Esophagus (tissue), 2 donors: ENCODE results near the gene RC3H1. TPM values are rescaled to one million over a fixed set of nuclear protein-coding genes. Genes with fewer than 3 reads are reported as not detected.

Experiments
- H3K27ac ChIP-seq, 2 donors: one replicate each; pipeline ENCODE4 v1.5.1; 2013; ENCODE audit warnings: low read depth in 2 of 2, mild to moderate bottlenecking in 2 of 2, inconsistent platforms in 1 of 2, low read length in 1 of 2, moderate library complexity in 1 of 2
- H3K27me3 ChIP-seq, 2 donors: one replicate each; pipeline ENCODE4 v1.6.1; 2013; ENCODE audit warnings: low read length in 2 of 2, control low read depth in 1 of 2, mild to moderate bottlenecking in 1 of 2; ENCODE audit not compliant: insufficient read depth in 2 of 2, control insufficient read depth in 1 of 2
- H3K36me3 ChIP-seq, 2 donors: one replicate each; pipeline ENCODE4 v1.6.1; 2013; ENCODE audit warnings: low read length in 1 of 2; ENCODE audit not compliant: control insufficient read depth in 2 of 2, insufficient read depth in 2 of 2
- H3K4me1 ChIP-seq, 2 donors: one replicate each; pipeline ENCODE4 v1.6.1; 2013; ENCODE audit warnings: low read length in 1 of 2; ENCODE audit not compliant: control insufficient read depth in 2 of 2, insufficient read depth in 2 of 2
- H3K4me3 ChIP-seq, 2 donors: one replicate each; pipeline ENCODE4 v1.5.1; 2013; ENCODE audit warnings: low read length in 2 of 2, mild to moderate bottlenecking in 2 of 2, low read depth in 1 of 2, moderate library complexity in 1 of 2
- H3K9me3 ChIP-seq, 2 donors: one replicate each; pipeline ENCODE4 v1.6.1; 2013; ENCODE audit warnings: mild to moderate bottlenecking in 2 of 2, low read depth in 1 of 2, low read length in 1 of 2, moderate library complexity in 1 of 2; ENCODE audit not compliant: control insufficient read depth in 2 of 2, insufficient read depth in 1 of 2
- WGBS, 2 donors: extraction: QIAGEN DNeasy Blood & Tissue Kit; methylation state at CpG; one replicate each; pipeline ENCODE4 v1.1.7; 2013; 5-methylcytosine and 5-hydroxymethylcytosine counted together
- polyA plus RNA-seq, 2 donors: library from polyadenylated mRNA; stranded (reverse); fragments of 200-250 nt; gene quantifications; one replicate each; pipeline ENCODE4 v1.2.3, GENCODE V29; 2013
- donor health status: healthy with polysubstance abuse.
- donor health status: Bipolar disorder and iron deficiency.

RC3H1 gene
- polyA plus RNA-seq, 2 donors: 3.5 to 6.8 TPM

- 78 to 97% methylated on average over 8 of the region's 8 CpGs for WGBS, 2 donors
These were observed 96.6 kb downstream of the RC3H1 start for GRCh38 chr1:173925306-173926242.

GRCh38 chr1:173920861-173921260, 101.3 kb downstream of the RC3H1 start:
- Histone ChIP-seq H3K4me3 (no peak overlapping the region), H3K9me3 (no peaks in the 10 kb centered on the region), H3K4me1 (no peaks in the 10 kb centered on the region), H3K27ac (no peak overlapping the region), H3K27me3 (no peaks in the 10 kb centered on the region), H3K36me3 (no peaks in the 10 kb centered on the region)
- 85 to 94% methylated on average over 5 of the region's 5 CpGs for WGBS, 2 donors

More at GRCh38 chr1:173925306-173926242, 96.6 kb downstream of the RC3H1 start:
- H3K9me3 ChIP-seq: no peaks in the 10 kb centered on the region
- H3K4me3 ChIP-seq: no peak overlapping the region
- H3K4me1 ChIP-seq: no peaks in the 10 kb centered on the region
- H3K36me3 ChIP-seq: no peaks in the 10 kb centered on the region
- H3K27me3 ChIP-seq: no peaks in the 10 kb centered on the region
- H3K27ac ChIP-seq: no peak overlapping the region

GRCh38 chr1:173917635-173918493, 104.3 kb downstream of the RC3H1 start:
- Histone ChIP-seq H3K36me3 (no peaks in the 10 kb centered on the region), H3K27me3 (no peaks in the 10 kb centered on the region), H3K4me1 (no peaks in the 10 kb centered on the region), H3K27ac (no peak overlapping the region), H3K9me3 (no peaks in the 10 kb centered on the region), H3K4me3 (no peak overlapping the region)
- 87 to 91% methylated on average over 12 of the region's 12 CpGs for WGBS, 2 donors

GRCh38 chr1:173917149-173917548, 105.0 kb downstream of the RC3H1 start, which contains the start of gene SERPINC1:
Gene SERPINC1 (minus strand): TSS chr1:173917327. CDS start chr1:173917259, 68 bp downstream.
- no peaks in the 10 kb centered on the region for H3K4me1 ChIP-seq
- H3K27me3 ChIP-seq: no peaks in the 10 kb centered on the region
- H3K4me3 ChIP-seq: no peak within 1 kb of the TSS
- H3K9me3 ChIP-seq: no peaks in the 10 kb centered on the region
- 88 to 90% methylated on average over 3 of the region's 3 CpGs for WGBS, 2 donors
- H3K27ac ChIP-seq: no peak within 1 kb of the TSS
- H3K36me3 ChIP-seq: no peaks in the 10 kb centered on the region

GRCh38 chr1:173916667-173917066, 105.5 kb downstream of the RC3H1 start:
- no peaks in the 10 kb centered on the region for H3K4me1 ChIP-seq
- H3K27me3 ChIP-seq: no peaks in the 10 kb centered on the region
- H3K9me3 ChIP-seq: no peaks in the 10 kb centered on the region
- no peak overlapping the region for H3K4me3 ChIP-seq
- WGBS, 2 donors: 72 to 86% methylated on average over 4 of the region's 4 CpGs
- H3K36me3 ChIP-seq: no peaks in the 10 kb centered on the region
- H3K27ac ChIP-seq: no peak overlapping the region

- H3K4me1 ChIP-seq: no peaks in the 10 kb centered on the region
- H3K9me3 ChIP-seq: no peaks in the 10 kb centered on the region
- no peaks in the 10 kb centered on the region for H3K36me3 ChIP-seq
- WGBS, 2 donors: 84 to 97% methylated on average over 2 of the region's 2 CpGs
- no peak overlapping the region for H3K4me3 ChIP-seq
- no peaks in the 10 kb centered on the region for H3K27me3 ChIP-seq
- no peak overlapping the region for H3K27ac ChIP-seq
These were observed 106.6 kb downstream of the RC3H1 start for GRCh38 chr1:173915596-173915995.

- H3K27me3 ChIP-seq: no peaks in the 10 kb centered on the region
- no peaks in the 10 kb centered on the region for H3K4me1 ChIP-seq
- H3K36me3 ChIP-seq: no peaks in the 10 kb centered on the region
- no peak overlapping the region for H3K27ac ChIP-seq
- no peak overlapping the region for H3K4me3 ChIP-seq
- H3K9me3 ChIP-seq: no peaks in the 10 kb centered on the region
- WGBS, 2 donors: 83 to 87% methylated on average over 13 of the region's 13 CpGs
These were observed 107.7 kb downstream of the RC3H1 start for GRCh38 chr1:173914366-173914871.

- Histone ChIP-seq H3K36me3 (no peaks in the 10 kb centered on the region), H3K27me3 (no peaks in the 10 kb centered on the region), H3K4me1 (no peaks in the 10 kb centered on the region), H3K9me3 (no peaks in the 10 kb centered on the region), H3K4me3 (no peak overlapping the region), H3K27ac (no peak overlapping the region)
- 86 to 91% methylated on average over 3 of the region's 3 CpGs for WGBS, 2 donors
These were observed 109.0 kb downstream of the RC3H1 start for GRCh38 chr1:173913111-173913510.

- WGBS, 2 donors: 80 to 88% methylated on average over 6 of the region's 6 CpGs
- Histone ChIP-seq H3K4me1 (no peaks in the 10 kb centered on the region), H3K27ac (no peak overlapping the region), H3K36me3 (no peaks in the 10 kb centered on the region), H3K4me3 (no peak overlapping the region), H3K9me3 (no peaks in the 10 kb centered on the region), H3K27me3 (no peaks in the 10 kb centered on the region)
These were observed 118.2 kb downstream of the RC3H1 start for GRCh38 chr1:173903827-173904531.
